Measurements from ENCODE around the gene SPEM3. TPM values are rescaled to one million over a fixed set of nuclear protein-coding genes. Genes with fewer than 3 reads are reported as not detected.
"Not testable (repeated sequence)": the region's sequence is repeated elsewhere in the genome, so short reads cannot be mapped to it uniquely, and the experiment has no call there.

The SPEM3 gene
- total RNA-seq, 4 donors from 2014 or later = not detected

GRCh38 chr17:7478276-7479212 lies 49.9 kb downstream of the SPEM3 start:
- H3K9me3 ChIP-seq = no peaks in the 10 kb centered on the region
- peak overlapping the region; percentile 95 to 100 (median 99) for H3K27ac ChIP-seq
- whole genome bisulfite sequencing, 2 donors (ENCODE audit: low coverage in 1 of 2) = 24% methylated on average over 33 of the region's 40 CpGs; no CpG with 5 or more reads in 1 of the 2 donors
- no peaks in the 10 kb centered on the region for H3K27me3 ChIP-seq
- peak; percentile 7 for TF ChIP-seq POLR2A (IDR thresholded peaks at IDR 0.05)
- no peak for TF ChIP-seq EP300 (IDR thresholded peaks at IDR 0.05; ENCODE audit: low read depth)
- TF ChIP-seq POLR2AphosphoS5 (IDR thresholded peaks at IDR 0.05) = no peak
- peak in 2 of 5 experiments; percentile 11 to 17 for TF ChIP-seq CTCF (IDR thresholded peaks at IDR 0.05)
- in situ Hi-C loops (cut with MboI; ENCODE audit: low pct_ligation_motif_present in 1 of 4, low pct_unique_long_range_greater_than_20kb in 1 of 4, low sequenced_read_pairs in 3 of 4) = no loop called here
- no peaks in the 10 kb centered on the region for H3K36me3 ChIP-seq
- peaks cover 17 to 49% (median 33%) of the 10 kb centered on the region in 4 donors for H3K4me1 ChIP-seq
- DNase-seq = peak; percentile 62
- intact Hi-C loops (cut with DNase I; ENCODE audit: low total_unique reads) = no loop called here
- H3K4me3 ChIP-seq = peak overlapping the region; percentile 70 to 100 (median 94)

GRCh38 chr17:7479213-7480088 lies 50.8 kb downstream of the SPEM3 start, which contains the start of gene ZBTB4:
TSS of gene ZBTB4 (minus strand) at chr17:7479631. CDS start at chr17:7466801, 12,830 bp downstream.
- Histone ChIP-seq H3K9me3 (no peaks in the 10 kb centered on the region), H3K4me1 (peaks cover 17 to 49% (median 33%) of the 10 kb centered on the region in 4 donors), H3K4me3 (peak within 1 kb of the TSS; percentile 70 to 100 (median 94)), H3K36me3 (no peaks in the 10 kb centered on the region), H3K27me3 (no peaks in the 10 kb centered on the region), H3K27ac (peak within 1 kb of the TSS; percentile 95 to 100 (median 99))
- 1% methylated on average over 29 of the region's 92 CpGs; no CpG with 5 or more reads in 1 of the 2 donors for WGBS, 2 donors (ENCODE audit: low coverage in 1 of 2)
- TF ChIP-seq POLR2AphosphoS5 (IDR thresholded peaks at IDR 0.05) = peak; percentile 59 to 81 (median 76)
- no peak for TF ChIP-seq EP300 (IDR thresholded peaks at IDR 0.05; ENCODE audit: low read depth)
- TF ChIP-seq CTCF (IDR thresholded peaks at IDR 0.05) = no peak
- peak; percentile 62 for TF ChIP-seq POLR2A (IDR thresholded peaks at IDR 0.05)
- intact Hi-C loops (cut with DNase I; ENCODE audit: low total_unique reads) (no loop called here), in situ Hi-C loops (cut with MboI; ENCODE audit: low pct_ligation_motif_present in 1 of 4, low pct_unique_long_range_greater_than_20kb in 1 of 4, low sequenced_read_pairs in 3 of 4) (no loop called here)
- DNase-seq = peak; percentile 66

GRCh38 chr17:7480089-7480384 lies 51.4 kb downstream of the SPEM3 start:
- intact Hi-C loops (cut with DNase I; ENCODE audit: low total_unique reads) = no loop called here
- in situ Hi-C loops (cut with MboI; ENCODE audit: low pct_ligation_motif_present in 1 of 4, low pct_unique_long_range_greater_than_20kb in 1 of 4, low sequenced_read_pairs in 3 of 4) = no loop called here

GRCh38 chr17:7481275-7481674 lies 52.6 kb downstream of the SPEM3 start, which contains the start of gene SLC35G6:
TSS of gene SLC35G6 (plus strand) at chr17:7481446. CDS start at chr17:7481517, 71 bp downstream.
- Histone ChIP-seq H3K4me1 (peaks cover 14 to 48% (median 34%) of the 10 kb centered on the region in 4 donors), H3K4me3 (peak within 1 kb of the TSS in 1 of 4 donors; percentile 90), H3K27ac (peak within 1 kb of the TSS; percentile 99 to 100 (median 99))
- 97% methylated on average over 4 of the region's 4 CpGs; no CpG with 5 or more reads in 1 of the 2 donors for WGBS, 2 donors (ENCODE audit: low coverage in 1 of 2)
- intact Hi-C loops (cut with DNase I; ENCODE audit: low total_unique reads); DNase-seq; H3K9me3 ChIP-seq; H3K27me3 ChIP-seq; in situ Hi-C loops (cut with MboI; ENCODE audit: low pct_ligation_motif_present in 1 of 4, low pct_unique_long_range_greater_than_20kb in 1 of 4, low sequenced_read_pairs in 3 of 4); H3K36me3 ChIP-seq: not testable (repeated sequence)

More at GRCh38 chr17:7480089-7480384, 51.4 kb downstream of the SPEM3 start:
- peak in 3 of 5 experiments; percentile 2 to 24 (median 18) for TF ChIP-seq CTCF (IDR thresholded peaks at IDR 0.05)
- TF ChIP-seq POLR2AphosphoS5 (IDR thresholded peaks at IDR 0.05) = no peak
- peak overlapping the region; percentile 95 to 100 (median 99) for H3K27ac ChIP-seq
- H3K4me3 ChIP-seq = peak overlapping the region; percentile 42 to 99 (median 80)
- 4% methylated on average over 8 of the region's 8 CpGs; no CpG with 5 or more reads in 1 of the 2 donors for WGBS, 2 donors (ENCODE audit: low coverage in 1 of 2)
- no peaks in the 10 kb centered on the region for H3K9me3 ChIP-seq
- peaks cover 17 to 48% (median 33%) of the 10 kb centered on the region in 4 donors for H3K4me1 ChIP-seq
- DNase-seq = no peak
- H3K27me3 ChIP-seq = no peaks in the 10 kb centered on the region
- H3K36me3 ChIP-seq = no peaks in the 10 kb centered on the region

- H3K27me3 ChIP-seq; H3K9me3 ChIP-seq; H3K4me3 ChIP-seq; in situ Hi-C loops (cut with MboI; ENCODE audit: low pct_ligation_motif_present in 1 of 4, low pct_unique_long_range_greater_than_20kb in 1 of 4, low sequenced_read_pairs in 3 of 4); DNase-seq; intact Hi-C loops (cut with DNase I; ENCODE audit: low total_unique reads); H3K36me3 ChIP-seq: not testable (repeated sequence)
- 90% methylated on average over 30 of the region's 31 CpGs; no CpG with 5 or more reads in 1 of the 2 donors for WGBS, 2 donors (ENCODE audit: low coverage in 1 of 2)
- peaks cover 17 to 48% (median 36%) of the 10 kb centered on the region in 4 donors for H3K4me1 ChIP-seq
- peak overlapping the region; percentile 97 to 99 (median 98) for H3K27ac ChIP-seq
These were observed 53.4 kb downstream of the SPEM3 start for GRCh38 chr17:7481842-7482741.
